HG02981 (cell line): ENCODE measurements around the gene NR2E1.

ENCODE experiments used
- ATAC-seq: cut with Tn5 transposase; IDR thresholded peaks from one replicate; pipeline ENCODE4 v1.9.1; 2021; ENCODE audit warnings: mild to moderate bottlenecking, moderate library complexity; ENCODE audit not compliant: unreplicated experiment

NR2E1 gene

DNA sequence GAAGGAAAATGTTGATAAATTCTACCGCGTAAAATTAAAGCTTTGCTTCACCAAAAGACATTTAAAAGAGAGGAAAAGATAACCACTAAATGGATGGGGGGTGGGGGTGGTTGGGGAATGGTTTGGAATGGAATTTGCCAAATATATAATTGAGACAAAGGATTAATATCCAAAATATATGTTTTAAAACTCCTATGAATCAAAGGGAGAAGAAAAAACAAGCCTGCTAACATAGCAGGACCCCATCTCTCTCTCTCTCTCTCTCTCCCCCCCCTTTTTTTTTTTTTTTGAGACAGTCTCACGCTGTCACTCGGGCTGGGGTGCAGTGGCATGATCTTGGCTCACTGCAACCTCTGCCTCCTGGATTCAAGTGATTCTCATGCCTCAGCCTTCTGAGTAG, 13.4 kb upstream of the NR2E1 start:
- no peak for ATAC-seq

- ATAC-seq = no peak
Observed at GRCh38 chr6:108156180-108156937, 9.5 kb upstream of the NR2E1 start.

GRCh38 chr6:108156938-108157233, 8.9 kb upstream of the NR2E1 start:
- ATAC-seq = no peak

DNA sequence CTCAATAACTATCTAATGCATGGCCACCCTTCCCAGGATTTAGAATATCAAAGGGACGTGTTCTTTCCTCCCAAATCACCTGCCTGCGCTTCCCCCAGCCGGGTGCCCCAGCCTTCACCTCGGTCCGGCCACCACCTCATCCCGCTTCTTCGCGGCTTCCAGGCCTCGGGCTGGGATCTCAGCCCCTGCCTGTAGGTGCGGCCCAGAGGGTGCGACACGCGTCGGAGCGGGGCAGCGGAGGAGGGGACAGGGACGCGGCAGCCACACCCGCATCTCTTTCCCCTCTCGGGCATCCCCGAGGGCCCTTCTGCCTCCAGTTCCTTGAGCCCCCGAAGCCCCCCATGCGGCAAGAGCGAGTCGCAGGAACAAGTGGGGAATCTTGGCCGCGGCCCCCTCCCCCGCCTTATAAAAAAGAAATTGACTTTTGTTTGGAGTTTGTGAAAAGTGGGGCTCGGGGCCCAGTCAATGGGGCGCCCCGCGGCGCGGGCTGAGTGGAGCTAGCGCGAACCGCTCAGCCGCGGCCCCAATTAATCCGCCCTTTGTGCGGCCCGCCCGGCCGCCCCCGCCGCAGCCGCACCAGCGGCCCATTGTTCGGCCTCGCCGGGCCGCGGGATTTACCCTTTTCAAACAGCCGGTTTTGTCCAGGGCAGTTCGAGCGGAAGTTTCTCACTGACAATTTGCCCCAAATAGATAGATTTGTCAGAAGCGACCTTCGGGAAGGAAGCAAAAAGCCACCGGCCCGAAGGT, 8.4 kb upstream of the NR2E1 start:
- no peak for ATAC-seq

- ATAC-seq = no peak
Observed at GRCh38 chr6:108157981-108158525, 7.8 kb upstream of the NR2E1 start.

GRCh38 chr6:108159981-108160380, 5.8 kb upstream of the NR2E1 start:
- no peak for ATAC-seq

DNA sequence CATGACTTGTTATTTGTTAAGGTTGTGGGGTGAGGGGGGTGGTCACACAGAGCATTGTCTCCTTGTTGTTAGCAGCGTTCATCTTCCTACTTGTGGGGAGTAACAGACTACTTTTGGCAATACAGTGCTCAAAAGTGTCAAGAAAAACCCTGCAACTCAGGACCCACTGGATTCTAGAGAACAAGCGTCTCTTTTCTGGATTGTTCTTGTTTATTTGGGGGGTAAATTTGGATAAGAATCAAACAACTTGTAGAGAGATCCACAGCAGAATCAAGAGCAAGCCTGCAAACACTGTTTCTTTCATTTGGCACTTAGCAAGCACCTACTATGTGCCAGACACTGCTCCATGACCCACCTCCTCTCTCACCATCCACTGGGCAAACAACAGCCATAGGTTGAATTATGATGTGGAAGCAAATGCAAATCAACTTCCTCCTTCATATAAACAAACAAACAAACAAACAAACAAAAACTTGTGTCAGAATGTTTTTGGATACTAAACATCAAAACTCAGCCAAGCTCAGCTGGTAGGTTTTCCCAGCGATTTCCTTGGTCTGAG, 4.0 kb upstream of the NR2E1 start:
- no peak for ATAC-seq

- ATAC-seq = no peak
Observed at GRCh38 chr6:108163267-108163643, 2.6 kb upstream of the NR2E1 start.

DNA sequence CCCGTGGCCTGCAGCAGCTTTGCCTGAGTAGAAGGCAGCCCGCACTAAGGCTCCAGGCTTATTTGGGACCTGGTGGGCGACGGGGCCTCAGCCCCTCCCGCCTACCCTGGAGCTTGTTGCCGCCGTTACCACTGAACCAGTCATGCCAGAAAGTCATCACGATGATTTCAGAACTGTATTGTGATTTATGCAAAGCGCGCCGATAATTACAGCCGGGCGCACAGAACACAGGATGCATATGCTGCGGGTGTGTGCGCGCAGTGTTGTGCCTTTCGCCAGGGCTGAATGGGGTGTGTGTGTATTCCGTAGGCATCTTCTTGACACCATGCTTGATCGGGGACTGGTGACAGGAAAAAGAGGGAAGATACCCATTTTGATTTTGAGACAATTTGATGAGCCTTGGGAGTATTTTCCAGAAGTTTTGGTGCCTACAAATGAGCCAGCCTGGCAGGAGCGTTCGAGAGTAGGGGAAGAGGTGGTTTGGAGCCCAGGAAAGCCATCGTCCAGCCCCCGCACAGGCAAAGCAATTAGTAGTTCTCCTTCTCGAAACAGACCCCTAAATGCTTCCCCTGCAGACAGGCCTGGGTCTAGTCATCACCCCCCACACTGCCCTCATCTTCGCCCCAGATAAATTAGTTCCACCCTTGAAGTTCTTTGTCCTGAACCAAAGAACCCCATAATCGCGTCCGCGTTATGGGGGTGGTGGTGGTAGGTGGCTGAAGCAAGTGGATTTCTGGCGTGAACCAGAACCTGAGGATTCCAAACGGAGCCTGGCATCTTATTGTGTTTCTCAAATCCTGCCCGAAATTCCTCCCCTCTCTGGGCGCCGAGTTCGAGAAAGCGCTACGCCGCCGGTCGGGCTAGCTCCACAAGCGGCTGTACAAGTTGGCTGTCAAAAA, 1.9 kb upstream of the NR2E1 start:
- ATAC-seq = no peak

GRCh38 chr6:108164543-108164814, 1.3 kb upstream of the NR2E1 start:
- no peak for ATAC-seq

DNA sequence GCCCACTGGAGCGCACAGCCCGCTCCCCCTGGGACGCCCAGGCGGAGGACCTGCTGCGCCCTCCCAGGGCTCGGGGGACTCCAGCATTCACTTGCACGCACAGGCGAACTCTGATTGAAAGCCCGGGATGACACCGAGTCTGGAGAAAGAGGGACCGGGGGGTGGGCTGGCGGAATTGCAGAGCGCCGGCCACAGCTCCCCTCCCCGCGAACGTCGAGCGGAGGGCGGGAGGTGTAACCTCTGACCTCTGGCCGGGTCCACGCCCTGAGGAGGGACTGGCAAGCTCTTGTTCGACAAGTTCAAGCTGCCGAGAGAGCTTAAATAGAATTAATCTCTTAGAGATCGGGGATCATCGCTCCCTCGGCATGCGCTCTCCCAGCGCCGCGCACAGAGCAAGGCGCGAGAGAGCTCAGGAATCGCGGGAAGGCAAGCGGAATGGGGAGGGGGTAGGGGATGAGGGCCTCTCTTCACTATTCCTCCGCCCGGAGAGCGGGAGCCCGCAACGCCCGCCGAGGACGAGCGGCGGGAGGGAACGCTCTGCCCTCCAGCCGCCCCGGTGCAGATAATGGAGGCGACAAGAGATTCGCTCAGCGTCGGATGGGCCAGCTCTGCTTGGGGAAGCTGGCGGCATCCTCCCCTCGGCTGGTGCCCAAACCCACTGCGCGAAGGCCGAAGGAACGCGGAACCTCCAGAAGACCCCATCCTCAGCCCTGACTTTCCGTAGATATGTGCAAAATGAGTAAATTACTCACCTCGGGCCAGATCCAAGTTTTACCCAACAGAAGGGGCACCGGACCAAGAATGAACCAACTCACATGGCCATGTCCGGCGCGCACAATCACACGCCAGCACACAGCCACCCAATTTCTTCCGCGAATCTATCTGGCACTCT, 761 bp upstream of the NR2E1 start:
- no peak for ATAC-seq

- ATAC-seq = no peak
Observed at GRCh38 chr6:108166664-108167448, 1.0 kb downstream of the NR2E1 start.

DNA sequence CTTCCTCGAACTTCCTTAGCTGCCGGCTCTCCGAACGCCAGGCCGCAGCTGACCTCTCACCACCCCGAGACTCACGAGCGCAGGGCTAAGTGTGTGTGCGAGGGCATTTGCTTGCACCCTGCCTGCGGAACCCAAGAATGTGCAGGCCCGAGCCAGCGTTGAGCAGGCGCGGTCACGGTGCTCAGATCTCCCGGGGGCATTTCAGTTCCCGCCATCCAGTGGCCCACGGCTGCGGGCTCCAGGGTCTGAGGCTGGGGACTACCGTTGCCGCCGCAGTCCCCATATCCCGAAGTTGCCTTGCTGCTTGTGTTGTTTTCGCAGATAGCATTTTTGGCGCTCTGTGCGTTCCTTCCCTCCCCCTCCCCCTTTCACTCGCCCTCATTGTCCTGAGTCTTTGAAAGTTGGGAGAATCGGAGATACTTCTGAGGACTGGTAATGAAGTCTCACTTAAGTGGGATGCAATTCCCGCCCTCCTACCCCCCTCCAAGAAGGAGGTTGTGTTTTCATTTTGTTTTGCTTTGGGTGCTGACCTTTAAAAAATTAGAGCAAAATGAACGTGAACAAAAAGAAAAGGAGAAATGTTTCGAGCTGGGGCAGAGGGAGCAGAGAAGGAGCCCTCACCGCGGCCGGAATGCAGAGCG, 1.7 kb downstream of the NR2E1 start:
- no peak for ATAC-seq

GRCh38 chr6:108168090-108168463, 2.3 kb downstream of the NR2E1 start:
- ATAC-seq = no peak

DNA sequence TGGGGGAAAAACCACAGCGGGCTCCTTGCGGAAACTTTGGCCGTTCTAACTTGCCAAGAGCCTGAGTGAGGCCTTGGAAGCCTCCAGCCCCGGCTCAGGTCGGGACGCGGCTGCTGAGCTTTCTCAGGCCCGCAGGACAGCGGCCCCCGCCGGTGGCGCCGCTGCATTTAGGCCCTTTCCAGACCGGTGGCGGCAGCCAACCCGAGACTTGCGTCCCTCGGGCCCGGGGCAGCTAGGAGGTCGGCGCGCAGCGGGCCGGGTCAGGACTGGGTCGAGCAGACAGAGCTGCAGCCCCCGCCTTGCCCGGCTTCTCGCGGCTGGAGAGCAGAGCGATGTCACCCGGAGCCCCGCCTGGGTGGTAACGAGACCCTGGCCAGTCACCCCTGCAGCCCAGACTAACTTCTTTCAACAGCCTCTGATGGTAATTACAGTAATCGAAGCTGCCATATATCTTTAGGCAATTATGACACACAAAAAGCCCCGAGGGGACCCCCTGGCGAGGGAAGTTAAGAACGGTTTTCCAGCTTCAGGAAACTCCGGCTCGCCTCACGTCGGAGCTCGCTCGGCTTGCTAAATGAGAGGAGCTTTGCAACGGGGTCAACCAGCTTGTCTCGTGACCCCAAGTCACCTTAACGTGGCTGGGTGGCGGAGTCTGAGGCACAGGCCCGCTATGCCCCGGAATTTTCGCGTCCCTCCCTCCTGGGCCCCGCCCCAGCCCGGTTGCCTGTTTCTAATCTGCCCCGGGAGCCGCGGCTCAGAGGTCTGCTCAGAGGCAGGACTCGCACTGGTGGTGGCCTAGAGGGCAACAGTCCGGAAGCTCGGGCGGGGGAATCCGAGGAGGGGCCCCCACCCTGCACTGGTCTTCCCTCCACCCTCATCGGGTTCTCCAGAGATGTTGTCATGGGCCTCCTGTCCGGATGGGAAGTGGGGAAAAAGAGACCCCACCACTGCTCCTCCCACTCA, 3.0 kb downstream of the NR2E1 start:
- ATAC-seq = no peak

DNA sequence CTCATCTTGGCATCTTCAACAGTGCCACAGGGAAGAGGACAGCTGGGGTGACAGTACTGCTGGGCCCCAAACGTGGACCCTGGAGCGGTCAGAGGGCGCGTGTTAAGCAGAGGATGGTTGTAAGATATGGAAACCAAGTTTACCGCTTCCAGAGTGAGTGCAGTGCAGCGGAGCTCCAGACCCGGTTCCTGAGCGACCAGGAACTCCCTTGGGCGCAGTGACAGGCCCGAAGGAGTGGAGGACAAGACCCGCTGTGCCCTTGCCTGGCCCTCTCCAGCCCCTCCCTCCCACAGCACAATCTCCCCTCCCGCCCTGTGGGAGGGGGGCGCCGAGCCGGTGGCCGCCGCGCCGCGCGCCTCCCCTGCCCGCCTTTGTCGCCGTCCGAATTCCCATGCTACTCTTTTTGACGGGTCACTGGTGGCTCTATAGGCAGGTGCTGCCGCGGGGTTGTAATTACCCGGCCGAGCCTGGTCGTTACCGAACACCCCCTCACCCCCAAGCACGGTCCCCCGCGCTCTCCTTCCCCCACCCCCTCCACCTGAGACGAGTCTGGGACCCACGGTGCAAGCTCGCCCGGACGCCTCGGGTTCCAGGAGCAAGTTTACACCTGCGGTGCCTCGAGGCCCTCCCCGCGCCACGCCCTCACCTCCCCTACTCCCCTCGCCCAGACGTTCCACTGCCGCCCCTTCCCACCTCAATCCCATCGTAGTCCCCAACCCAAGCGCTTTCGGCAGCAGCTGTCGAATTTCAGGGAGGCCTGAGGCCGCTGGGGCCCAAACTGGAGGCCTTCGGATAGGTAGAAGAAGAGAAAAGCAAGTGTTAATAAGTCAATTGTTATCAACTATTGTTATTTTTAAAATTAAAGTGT, 3.9 kb downstream of the NR2E1 start:
- ATAC-seq = no peak
